Suprapubic skin (tissue), 3 donors: Measurements from ENCODE around the gene ARHGAP20.

Source experiments
- CTCF ChIP-seq, 2 donors: fragments of 200-600 bp in 1 of 2; fragments of 450-650 bp in 1 of 2; sonication (generic) in 1 of 2; IDR thresholded peaks; one replicate each; pipeline ENCODE4 v1.5.1; 2016 to 2019; ENCODE audit warnings: antibody characterized with exemption in 2 of 2, mild to moderate bottlenecking in 1 of 2, moderate library complexity in 1 of 2
- POLR2AphosphoS5 ChIP-seq, 3 donors: sonication (generic); formaldehyde crosslinking; IDR thresholded peaks; one replicate each; pipeline ENCODE4 v1.6.1; 2017; ENCODE audit warnings: antibody characterized with exemption in 3 of 3

DNA sequence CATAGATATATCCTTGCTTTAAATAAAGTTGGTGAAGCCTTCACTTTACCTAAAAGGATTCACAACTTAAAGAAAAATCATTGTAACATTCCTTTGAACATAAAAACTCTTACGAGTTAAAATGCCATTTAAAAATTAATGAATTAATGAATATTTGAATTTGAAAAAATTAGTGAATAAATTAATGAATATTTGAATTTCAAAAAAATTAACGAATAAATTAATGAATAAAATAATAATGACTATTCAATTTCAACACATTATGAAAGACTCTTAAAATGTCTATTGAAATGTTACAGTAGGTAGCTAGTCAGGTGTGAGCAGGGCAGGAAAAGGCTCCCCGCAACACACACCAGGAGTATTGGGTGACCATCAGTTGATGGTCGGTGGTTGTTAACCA, 22.9 kb downstream of the ARHGAP20 start:
- TF ChIP-seq POLR2AphosphoS5 (IDR thresholded peaks at IDR 0.05) (no peak), CTCF (IDR thresholded peaks at IDR 0.05) (no peak)
